Measurements from ENCODE around the gene KRT13.

The KRT13 gene

DNA sequence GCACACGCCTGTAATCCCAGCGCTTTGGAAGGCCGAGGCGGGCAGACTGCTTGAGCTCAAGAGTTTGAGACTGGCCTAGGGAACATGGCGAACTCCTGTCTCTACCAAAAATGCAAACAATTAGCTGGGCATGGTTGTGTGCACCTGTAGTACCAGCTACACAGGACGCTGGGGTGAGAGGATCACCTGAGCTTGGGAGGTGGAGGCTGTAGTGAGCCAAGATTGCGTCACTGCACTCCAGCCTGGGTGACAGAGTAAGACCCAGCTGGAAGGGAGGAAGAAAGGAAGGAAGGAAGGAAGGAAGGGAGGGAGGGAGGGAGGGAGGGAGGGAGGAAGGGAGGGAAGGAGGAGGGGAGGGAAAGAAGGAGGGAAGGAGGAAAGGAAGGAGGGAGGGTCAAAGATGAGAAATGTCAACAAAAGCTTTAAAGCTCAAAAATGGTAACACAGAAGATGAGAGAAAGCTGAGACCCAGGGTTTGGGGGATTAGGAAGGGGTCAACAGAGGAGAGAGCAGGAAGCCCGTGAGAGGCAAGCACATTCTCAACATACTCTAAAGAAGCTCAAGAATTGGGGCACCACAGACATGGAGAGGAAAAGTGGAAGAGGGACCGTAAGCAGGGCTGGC, 27.6 kb upstream of the KRT13 start:
- no peak overlapping the region for H3K4me3 ChIP-seq (ENCODE audit: insufficient read depth, low read length, poor library complexity, severe bottlenecking)
- H3K9me2 ChIP-seq (replicated peaks; ENCODE audit: insufficient read depth, low read length), result no peaks in the 10 kb centered on the region
- peaks cover 4% of the 10 kb centered on the region; the same call in 1 of the 2 replicates for H3K27me3 ChIP-seq (ENCODE audit: low read length)
- no peaks in the 10 kb centered on the region for H3K79me2 ChIP-seq (ENCODE audit: insufficient read depth, low read length)
- TF ChIP-seq, protein P1, sequence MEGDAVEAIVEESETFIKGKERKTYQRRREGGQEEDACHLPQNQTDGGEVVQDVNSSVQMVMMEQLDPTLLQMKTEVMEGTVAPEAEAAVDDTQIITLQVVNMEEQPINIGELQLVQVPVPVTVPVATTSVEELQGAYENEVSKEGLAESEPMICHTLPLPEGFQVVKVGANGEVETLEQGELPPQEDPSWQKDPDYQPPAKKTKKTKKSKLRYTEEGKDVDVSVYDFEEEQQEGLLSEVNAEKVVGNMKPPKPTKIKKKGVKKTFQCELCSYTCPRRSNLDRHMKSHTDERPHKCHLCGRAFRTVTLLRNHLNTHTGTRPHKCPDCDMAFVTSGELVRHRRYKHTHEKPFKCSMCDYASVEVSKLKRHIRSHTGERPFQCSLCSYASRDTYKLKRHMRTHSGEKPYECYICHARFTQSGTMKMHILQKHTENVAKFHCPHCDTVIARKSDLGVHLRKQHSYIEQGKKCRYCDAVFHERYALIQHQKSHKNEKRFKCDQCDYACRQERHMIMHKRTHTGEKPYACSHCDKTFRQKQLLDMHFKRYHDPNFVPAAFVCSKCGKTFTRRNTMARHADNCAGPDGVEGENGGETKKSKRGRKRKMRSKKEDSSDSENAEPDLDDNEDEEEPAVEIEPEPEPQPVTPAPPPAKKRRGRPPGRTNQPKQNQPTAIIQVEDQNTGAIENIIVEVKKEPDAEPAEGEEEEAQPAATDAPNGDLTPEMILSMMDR (IDR thresholded peaks at IDR 0.05; ENCODE audit: insufficient read depth, low read length, poor library complexity, severe bottlenecking), result no peak
- no peak for TF ChIP-seq EZH2phosphoT487 (conservative IDR thresholded peaks at IDR 0.05; ENCODE audit: low read length)
- no peak overlapping the region for H3K4me2 ChIP-seq (ENCODE audit: low read depth, low read length, poor library complexity, severe bottlenecking)
- no peaks in the 10 kb centered on the region for H3F3A ChIP-seq (ENCODE audit: insufficient read depth)
- H2AFZ ChIP-seq (ENCODE audit: low read depth, low read length, severe bottlenecking), result no peak overlapping the region
- H3K36me3 ChIP-seq (ENCODE audit: low read length), result no peaks in the 10 kb centered on the region
- H4K20me1 ChIP-seq (ENCODE audit: low read depth, low read length), result no peaks in the 10 kb centered on the region
- no peaks in the 10 kb centered on the region for H3K9me3 ChIP-seq (ENCODE audit: insufficient read depth, low read length)
- H3K27ac ChIP-seq (ENCODE audit: low read depth, low read length), result no peak overlapping the region
- no peak overlapping the region for H3K9ac ChIP-seq (ENCODE audit: low read length)

DNA sequence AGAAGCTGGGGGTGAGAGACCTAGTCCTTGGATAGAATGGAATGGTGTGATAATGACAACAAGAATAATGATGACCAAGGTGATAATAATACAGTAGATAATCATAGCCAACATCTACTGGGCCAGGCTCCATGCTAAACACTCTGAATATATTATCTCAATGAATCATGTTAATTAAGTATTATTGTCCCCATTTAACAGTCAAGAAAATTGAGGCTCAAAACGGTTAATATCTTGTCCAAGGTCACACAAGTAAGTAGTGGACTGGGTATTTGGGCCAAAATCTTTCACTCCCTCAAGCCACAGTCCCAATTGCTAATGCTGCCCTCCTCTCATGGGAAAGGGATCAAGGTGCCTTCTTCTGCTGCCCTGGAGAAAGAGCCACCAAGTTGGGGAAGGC, 26.6 kb upstream of the KRT13 start:
- Histone ChIP-seq H2AFZ (ENCODE audit: low read depth, low read length, severe bottlenecking) (no peak overlapping the region), H3K4me2 (ENCODE audit: low read depth, low read length, poor library complexity, severe bottlenecking) (no peak overlapping the region), H3K79me2 (ENCODE audit: insufficient read depth, low read length) (no peaks in the 10 kb centered on the region), H4K20me1 (ENCODE audit: low read depth, low read length) (no peaks in the 10 kb centered on the region), H3K9ac (ENCODE audit: low read length) (no peak overlapping the region), H3K4me3 (ENCODE audit: insufficient read depth, low read length, poor library complexity, severe bottlenecking) (no peak overlapping the region), H3F3A (ENCODE audit: insufficient read depth) (no peaks in the 10 kb centered on the region), H3K27ac (ENCODE audit: low read depth, low read length) (no peak overlapping the region), H3K36me3 (ENCODE audit: low read length) (no peaks in the 10 kb centered on the region), H3K27me3 (ENCODE audit: low read length) (peaks cover 4% of the 10 kb centered on the region; the same call in 1 of the 2 replicates), H3K9me3 (ENCODE audit: insufficient read depth, low read length) (no peaks in the 10 kb centered on the region), H3K9me2 (replicated peaks; ENCODE audit: insufficient read depth, low read length) (no peaks in the 10 kb centered on the region)
- TF ChIP-seq, protein P1 (IDR thresholded peaks at IDR 0.05; ENCODE audit: insufficient read depth, low read length, poor library complexity, severe bottlenecking), result no peak
- TF ChIP-seq EZH2phosphoT487 (conservative IDR thresholded peaks at IDR 0.05; ENCODE audit: low read length), result no peak

DNA sequence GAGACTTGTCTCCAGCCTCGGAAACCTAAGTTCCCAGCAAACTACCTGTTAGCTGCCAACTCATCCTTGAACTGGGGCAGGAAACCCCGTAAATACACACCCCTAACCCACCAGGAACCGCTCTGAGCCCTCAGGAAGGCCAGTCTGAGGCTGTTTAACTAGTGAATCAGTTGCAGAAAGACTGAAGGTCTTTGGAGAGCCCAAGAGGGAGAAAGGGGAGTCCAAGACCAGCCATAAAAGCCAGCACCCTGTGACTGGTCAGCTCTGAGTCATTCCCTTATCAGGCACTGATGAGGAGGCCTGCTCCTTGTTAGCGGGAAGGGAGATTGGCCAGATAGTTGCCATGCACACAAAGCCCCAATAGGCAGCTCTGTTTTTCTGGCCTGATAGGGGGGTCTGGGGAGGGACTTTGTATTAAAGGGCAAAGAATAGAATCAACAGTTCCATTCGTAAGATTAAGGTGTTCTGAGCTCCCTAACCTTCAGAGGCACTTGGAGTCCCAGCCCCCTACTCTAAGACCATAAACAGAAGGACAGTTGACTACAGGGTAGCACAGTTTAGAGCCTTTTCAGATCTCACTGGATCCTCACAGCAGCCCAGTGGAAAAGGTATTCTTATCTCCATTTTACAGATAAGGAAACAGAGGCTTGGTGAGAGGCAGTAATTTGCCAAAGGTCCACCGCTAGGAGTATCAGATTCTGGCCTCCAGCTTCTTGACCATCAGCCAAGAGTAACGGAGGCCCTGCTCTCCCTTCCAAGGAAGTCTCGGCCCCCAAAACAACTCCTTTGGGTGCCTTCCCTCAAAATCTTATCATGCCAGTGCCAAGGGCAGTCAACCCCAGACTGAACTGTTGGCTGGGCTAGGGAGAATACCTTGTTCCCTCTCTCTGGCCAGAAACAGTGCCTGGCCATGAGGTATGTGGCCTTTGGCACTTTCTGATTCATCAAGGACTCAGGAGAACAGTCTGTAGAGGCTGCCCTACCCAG, 24.9 kb upstream of the KRT13 start:
- no peaks in the 10 kb centered on the region for H3K36me3 ChIP-seq (ENCODE audit: low read length)
- no peak overlapping the region for H3K4me3 ChIP-seq (ENCODE audit: insufficient read depth, low read length, poor library complexity, severe bottlenecking)
- H3F3A ChIP-seq (ENCODE audit: insufficient read depth), result no peaks in the 10 kb centered on the region
- TF ChIP-seq, protein P1 (IDR thresholded peaks at IDR 0.05; ENCODE audit: insufficient read depth, low read length, poor library complexity, severe bottlenecking), result no peak
- TF ChIP-seq EZH2phosphoT487 (conservative IDR thresholded peaks at IDR 0.05; ENCODE audit: low read length), result no peak
- H3K27ac ChIP-seq (ENCODE audit: low read depth, low read length), result no peak overlapping the region
- no peaks in the 10 kb centered on the region for H3K79me2 ChIP-seq (ENCODE audit: insufficient read depth, low read length)
- H3K9ac ChIP-seq (ENCODE audit: low read length), result no peak overlapping the region
- no peak overlapping the region for H3K4me2 ChIP-seq (ENCODE audit: low read depth, low read length, poor library complexity, severe bottlenecking)
- no peaks in the 10 kb centered on the region for H3K9me2 ChIP-seq (replicated peaks; ENCODE audit: insufficient read depth, low read length)
- peaks cover 4% of the 10 kb centered on the region; the same call in 1 of the 2 replicates for H3K27me3 ChIP-seq (ENCODE audit: low read length)
- H2AFZ ChIP-seq (ENCODE audit: low read depth, low read length, severe bottlenecking), result no peak overlapping the region
- no peaks in the 10 kb centered on the region for H3K9me3 ChIP-seq (ENCODE audit: insufficient read depth, low read length)
- H4K20me1 ChIP-seq (ENCODE audit: low read depth, low read length), result no peaks in the 10 kb centered on the region
